Endometrium (tissue), 2 donors: ENCODE data around the gene DHRS7B.
"Not testable (repeated sequence)": the region's sequence is repeated elsewhere in the genome, so short reads cannot be mapped to it uniquely, and the experiment has no call there.

Experiments
- FAIRE-seq: peaks from 2 replicates; lab custom pipeline; 2012; peaks lifted over from hg19 to GRCh38; lab: Jason Lieb, UNC
- donor health status: control.
- donor health status: control.

DHRS7B gene

GRCh38 chr17:21210411-21211076 lies 83.8 kb downstream of the DHRS7B start:
- no peak for FAIRE-seq

- no peak for FAIRE-seq
Observed at GRCh38 chr17:21211825-21212479, 85.2 kb downstream of the DHRS7B start.

DNA sequence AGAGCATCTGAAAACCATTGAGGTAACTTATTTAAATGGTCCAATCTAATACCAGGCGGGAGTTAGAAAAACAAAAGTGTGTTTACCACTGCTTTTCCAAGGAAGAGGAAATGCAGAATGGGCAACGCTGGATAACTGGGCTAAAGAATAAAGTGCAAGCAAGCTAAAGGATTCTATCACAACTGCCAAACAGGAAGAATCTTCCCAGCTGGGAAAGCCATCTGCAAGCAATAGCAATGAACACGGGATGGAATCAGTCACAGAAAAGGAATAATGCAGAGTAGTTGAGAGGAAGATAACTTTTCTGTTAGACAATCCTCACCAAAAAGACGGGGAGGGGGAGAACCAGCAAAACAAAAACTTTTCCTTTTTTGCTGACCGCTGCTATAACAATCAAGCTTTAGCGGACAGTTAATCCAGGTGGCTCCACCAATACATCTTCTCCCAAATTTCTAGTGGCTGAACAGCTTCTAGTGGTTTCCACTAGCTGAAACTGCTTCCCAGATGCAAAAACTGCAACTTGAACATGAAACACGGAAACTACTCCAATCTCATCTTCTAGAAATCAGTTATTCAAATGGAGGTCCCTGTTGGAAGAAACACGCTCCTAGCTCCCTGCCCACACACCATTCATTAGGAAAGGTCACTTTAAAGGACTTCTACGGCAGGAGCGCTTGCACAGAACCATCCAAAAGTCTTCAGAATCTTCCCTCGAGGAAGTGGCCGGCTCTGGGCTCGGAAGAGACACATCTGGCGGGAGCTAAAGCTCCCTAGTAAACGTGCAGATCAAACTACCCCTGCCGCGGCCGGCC lies 86.3 kb downstream of the DHRS7B start:
- no peak for FAIRE-seq

DNA sequence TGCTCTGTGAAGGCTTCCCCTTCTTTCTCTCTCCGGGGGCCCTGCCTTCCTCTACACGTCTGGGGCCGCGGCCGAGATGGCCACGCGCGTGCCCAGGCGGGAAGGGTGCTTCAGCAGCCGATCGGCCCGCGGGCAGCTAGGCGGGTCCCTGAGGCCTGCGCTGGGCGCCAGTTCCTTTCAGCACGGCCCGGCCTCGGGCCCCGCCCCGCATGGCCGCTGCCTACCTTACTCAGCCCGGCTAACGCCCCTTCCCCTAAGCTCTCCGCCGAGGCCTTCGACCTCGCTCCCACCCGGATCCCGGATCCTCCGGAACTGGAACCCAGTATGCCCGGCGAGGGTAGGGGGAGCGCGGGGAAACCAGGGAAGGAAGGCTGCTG lies 86.9 kb downstream of the DHRS7B start:
- FAIRE-seq: no peak

DNA sequence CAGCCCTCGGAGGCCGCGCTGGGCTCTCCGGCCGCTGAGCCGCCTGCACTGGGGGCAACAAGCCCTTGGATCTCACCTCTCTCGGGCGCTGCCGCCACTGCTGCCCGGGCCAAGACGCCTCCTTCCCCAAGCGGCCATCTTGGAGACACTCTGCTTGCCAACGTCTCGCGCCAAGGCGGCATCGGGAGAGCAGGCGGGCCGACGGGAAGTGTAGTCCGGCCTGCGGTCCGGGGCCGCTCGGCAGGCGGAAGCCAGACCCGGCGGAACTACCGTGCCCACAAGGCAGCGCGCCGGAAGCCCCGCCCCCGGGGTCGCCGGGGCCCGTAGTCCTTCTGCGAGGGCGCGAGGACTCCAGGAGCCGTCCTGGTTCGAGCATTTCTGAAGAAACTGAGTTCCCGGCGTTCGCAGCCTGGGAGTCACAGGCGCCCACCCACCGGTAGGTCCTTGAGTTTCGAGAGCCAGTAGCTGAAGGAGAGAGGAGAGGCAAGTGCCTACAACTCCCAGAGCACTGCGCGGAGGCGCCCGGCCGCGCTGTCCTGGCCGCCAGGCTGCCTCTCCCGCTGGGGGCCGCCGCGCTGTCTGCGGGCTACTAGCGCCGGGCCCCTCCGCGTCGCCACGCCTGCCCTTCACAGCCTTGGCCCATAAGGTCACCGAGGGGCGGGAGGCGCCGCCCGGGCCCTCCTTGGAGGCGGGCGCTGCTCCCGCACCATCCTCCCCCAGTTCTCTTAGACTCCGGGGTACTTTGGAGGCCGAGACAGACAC lies 87.4 kb downstream of the DHRS7B start, which contains the start of gene TMEM11:
TSS of gene TMEM11 (minus strand) at position 147 of the 762 bp plus-strand sequence. CDS start at position 138, 9 bp downstream.
- FAIRE-seq: no peak

- no peak for FAIRE-seq
Observed at GRCh38 chr17:21214777-21215541, 88.2 kb downstream of the DHRS7B start.

DNA sequence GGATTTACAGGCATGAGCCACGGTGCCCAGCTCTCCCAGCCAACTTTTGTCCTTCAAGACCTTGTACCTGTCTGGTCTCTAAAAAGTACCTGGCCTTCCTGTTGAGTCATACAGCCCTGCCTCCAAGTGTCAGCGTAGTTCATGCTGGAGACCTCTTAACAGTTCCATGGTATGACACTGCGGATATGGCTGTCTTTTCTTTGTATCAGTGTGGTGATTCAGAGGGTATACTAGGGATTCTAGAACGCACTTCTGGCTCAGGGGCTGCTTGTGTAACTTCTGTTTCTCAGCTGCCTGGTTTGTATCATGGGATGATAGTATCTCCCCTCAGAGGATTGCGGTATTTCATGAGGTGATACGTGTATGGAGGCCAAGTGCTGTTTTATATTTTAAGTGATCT lies 89.2 kb downstream of the DHRS7B start:
- no peak for FAIRE-seq

DNA sequence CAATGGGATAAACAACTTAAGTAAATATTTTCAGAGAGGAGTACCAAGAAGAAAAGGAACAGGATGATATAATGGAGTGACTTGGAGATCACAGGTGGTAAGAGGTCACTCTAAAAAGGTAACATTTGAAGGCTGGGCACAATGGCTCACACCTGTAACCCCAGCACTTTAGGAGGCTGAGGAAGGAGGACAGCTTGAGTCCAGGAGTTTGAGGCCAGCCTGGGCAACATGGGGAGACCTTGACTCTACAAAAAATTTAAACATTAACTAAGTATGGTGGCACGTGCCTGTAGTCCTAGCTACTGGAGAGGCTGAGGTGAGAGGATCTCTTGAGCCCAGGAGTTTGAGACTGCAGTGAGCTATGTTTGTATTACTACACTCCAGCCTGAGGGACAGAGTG lies 90.6 kb downstream of the DHRS7B start:
- no peak for FAIRE-seq

GRCh38 chr17:21218101-21218500 lies 91.3 kb downstream of the DHRS7B start:
- no peak for FAIRE-seq

GRCh38 chr17:21218831-21219380 lies 92.1 kb downstream of the DHRS7B start:
- no peak for FAIRE-seq

GRCh38 chr17:21223086-21223485 lies 96.3 kb downstream of the DHRS7B start:
- no peak for FAIRE-seq

- not testable (repeated sequence) for FAIRE-seq
Observed at GRCh38 chr17:21227277-21227676, 100.5 kb downstream of the DHRS7B start.

- FAIRE-seq: no peak
Observed at GRCh38 chr17:21228111-21228510, 101.3 kb downstream of the DHRS7B start.

DNA sequence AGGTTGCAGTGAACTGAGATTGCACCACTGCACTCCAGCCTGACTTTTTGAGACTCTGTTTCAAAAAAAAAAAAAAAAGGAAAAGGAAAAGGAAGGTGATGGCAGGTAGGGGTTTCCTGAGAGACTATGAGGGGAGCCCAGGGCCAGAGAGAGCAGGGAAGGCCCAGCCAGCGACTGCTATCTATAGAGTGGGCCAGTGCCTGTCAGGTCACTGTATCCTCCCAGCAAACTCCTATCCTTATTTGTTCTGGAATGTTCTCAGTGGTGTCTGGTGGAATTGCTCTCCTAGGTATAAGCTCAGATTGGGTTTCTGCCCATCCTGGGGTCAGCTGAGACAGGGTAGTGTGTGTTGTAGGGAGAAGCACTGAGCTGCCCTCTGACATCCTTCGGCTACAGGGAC lies 102.1 kb downstream of the DHRS7B start:
- no peak for FAIRE-seq

GRCh38 chr17:21231533-21231932 lies 104.8 kb downstream of the DHRS7B start:
- FAIRE-seq: no peak

- no peak for FAIRE-seq
Observed at GRCh38 chr17:21232033-21232749, 105.4 kb downstream of the DHRS7B start.

DNA sequence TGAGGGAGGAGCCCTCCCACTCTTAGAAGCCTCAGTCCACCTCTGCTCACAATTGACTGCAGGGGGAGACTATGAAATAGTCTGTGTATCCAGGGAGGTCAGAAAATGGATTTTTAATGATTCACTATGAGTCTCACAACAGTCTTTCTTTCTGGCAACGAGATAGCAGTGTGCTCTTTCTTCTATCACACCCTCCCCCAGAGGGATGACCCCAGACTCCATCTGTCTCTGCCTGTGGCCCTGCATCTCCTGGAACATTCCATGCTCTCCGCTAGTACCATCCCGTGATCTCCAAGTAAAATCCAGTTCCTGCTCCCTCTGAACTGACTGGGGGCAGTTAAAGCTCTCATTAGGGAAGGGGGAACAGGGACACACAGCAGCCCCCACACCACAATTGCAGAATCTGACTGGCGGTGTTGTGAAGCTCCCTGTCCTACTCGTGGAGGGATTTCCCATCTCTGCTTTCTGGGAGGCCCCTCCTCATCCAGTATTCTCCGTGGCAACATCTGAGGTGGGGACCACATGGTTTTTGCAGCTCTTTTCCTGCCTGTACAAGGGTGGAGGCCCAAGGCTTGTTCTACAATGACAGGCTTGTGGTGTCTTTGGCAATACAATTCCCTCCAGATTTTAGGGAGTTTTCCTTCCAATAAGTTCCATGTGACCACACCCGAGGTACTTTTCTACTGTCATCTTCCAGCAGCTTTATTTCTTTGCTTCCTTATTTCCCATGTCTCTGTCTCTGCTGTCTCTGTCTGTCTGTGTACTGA lies 107.0 kb downstream of the DHRS7B start:
- FAIRE-seq: no peak

DNA sequence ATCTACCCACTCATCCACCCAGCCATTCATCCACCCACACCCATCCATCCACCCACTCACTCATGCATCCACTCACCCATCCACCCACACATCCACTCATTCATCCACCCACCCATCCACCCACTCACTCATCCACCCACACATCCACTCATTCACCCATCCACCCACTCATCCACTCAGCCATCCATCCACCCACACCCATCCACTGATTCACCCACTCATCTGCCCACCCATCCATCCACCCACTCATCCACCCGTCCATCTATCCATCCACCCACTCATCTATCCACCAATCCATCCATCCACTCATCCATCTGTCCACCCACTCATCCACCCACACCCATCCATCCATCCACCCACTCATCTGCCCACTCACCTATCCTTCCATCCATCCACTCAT lies 109.2 kb downstream of the DHRS7B start:
- no peak for FAIRE-seq

DNA sequence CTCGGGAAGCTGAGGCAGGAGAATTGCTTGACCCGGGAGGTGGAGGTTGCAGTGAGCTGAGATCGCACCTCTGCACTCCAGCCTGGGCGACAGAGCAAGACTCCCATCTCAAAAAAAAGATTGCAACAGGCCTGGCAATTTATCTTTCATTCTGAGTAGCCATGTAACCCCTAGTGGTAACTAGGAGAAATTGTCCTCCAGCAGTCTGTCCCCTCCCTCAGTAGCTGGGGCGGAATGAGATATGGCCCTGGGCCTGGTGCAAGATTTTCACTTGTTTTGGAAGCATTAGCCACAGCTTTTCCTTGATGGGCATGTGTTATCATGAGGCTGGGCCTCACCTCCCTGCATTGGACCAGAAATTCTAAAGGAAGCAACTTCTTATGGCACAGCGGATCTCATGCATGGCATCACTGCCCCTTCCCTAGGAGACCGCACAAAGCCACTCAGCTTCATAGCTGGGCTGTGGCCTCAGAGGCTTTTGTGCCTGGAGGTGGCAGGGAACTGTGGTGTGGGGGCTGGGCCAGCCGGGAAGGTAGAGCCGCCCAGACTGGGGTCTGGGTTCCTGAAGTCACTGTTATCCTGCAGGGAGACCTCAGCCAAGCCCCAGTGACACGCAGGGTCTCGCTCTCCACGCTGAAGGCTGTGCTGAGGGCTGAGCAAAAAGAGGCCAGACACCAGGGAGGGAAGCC lies 113.1 kb downstream of the DHRS7B start:
- no peak for FAIRE-seq
